Measurements from ENCODE around the gene UMAD1. TPM values are rescaled to one million over a fixed set of nuclear protein-coding genes. Genes with fewer than 3 reads are reported as not detected.
A peak's percentile ranks its signal among the peaks of the same experiment; 100 is the strongest.

Gene UMAD1
- total and polyA plus RNA-seq, 2 of the 13 experiments (the other 11 are each of a cell fraction or from before 2014, with no cell fraction given) = 16.8 to 17.6 TPM

GRCh38 chr7:7916064-7916463 is 275.5 kb downstream of the UMAD1 start:
- Histone ChIP-seq H2AFZ (ENCODE audit: low read length) (no peak overlapping the region), H3K4me3 (replicated peaks in 1 of 3; ENCODE audit: insufficient read depth in 1 of 3, low read depth in 2 of 3, low read length in 3 of 3) (no peak overlapping the region), H3K9ac (ENCODE audit: insufficient read depth, low read depth, low read length) (no peak overlapping the region), H3K4me1 (ENCODE audit: insufficient read depth, low read length) (peaks cover 21% of the 10 kb centered on the region), H3K36me3 (replicated peaks in 1 of 2; ENCODE audit: control insufficient read depth in 1 of 2, insufficient read depth in 2 of 2, low read length in 2 of 2) (no peaks in the 10 kb centered on the region), H3K79me2 (ENCODE audit: insufficient read depth, low read length) (no peaks in the 10 kb centered on the region), H4K20me1 (ENCODE audit: insufficient read depth, low read length) (no peaks in the 10 kb centered on the region), H3K4me2 (ENCODE audit: low read depth, low read length) (no peak overlapping the region), H3K9me3 (ENCODE audit: low read length) (no peaks in the 10 kb centered on the region), H3K27me3 (ENCODE audit: control insufficient read depth in 1 of 2, insufficient read depth in 2 of 2, low read length in 2 of 2) (no peaks in the 10 kb centered on the region), H3K27ac (ENCODE audit: extremely low read length, insufficient read depth, low read length) (no peak overlapping the region)
- 81% methylated on average over 1 of the region's 1 CpG for WGBS (ENCODE audit: low lambda C conversion rate)
- no peak for ATAC-seq
- DNase-seq (ENCODE audit: low spot score) = no peak
- BruUV-seq (replicated peaks) = no TSS peak
- in situ Hi-C loops (cut with HindIII; ENCODE audit: extremely low pct_ligation_motif_present, low pct_unique_long_range_greater_than_20kb) = no loop called here
- ChIA-PET CTCF (ENCODE audit: low intra/inter-chr PET ratio, low total read pairs) (no interaction called here), POLR2A (no interaction called here)
- no peak for TF ChIP-seq STAG1 (CRISPR knock-in tag; IDR thresholded peaks at IDR 0.05)
- TF ChIP-seq ZNF737 (CRISPR knock-in tag; IDR thresholded peaks at IDR 0.05; ENCODE audit: borderline replicate concordance) = no peak
- TF ChIP-seq ZNF180 (CRISPR knock-in tag; IDR thresholded peaks at IDR 0.05; ENCODE audit: borderline replicate concordance, low read depth) = no peak
- no peak for TF ChIP-seq PHB2 (IDR thresholded peaks at IDR 0.05; ENCODE audit: partially characterized antibody)
- no peak for TF ChIP-seq KDM3A (CRISPR knock-in tag; IDR thresholded peaks at IDR 0.05; ENCODE audit: low read depth)
- no peak for TF ChIP-seq ZFYVE20 (CRISPR knock-in tag; IDR thresholded peaks at IDR 0.05; ENCODE audit: borderline replicate concordance, low read depth)
- FAIRE-seq = no peak
- intact Hi-C loops (cut with micrococcal nuclease; ENCODE audit: unreplicated experiment) = loop anchor here (10.0 kb wide), 1 partner anchor 241 kb away; no protein-coding TSS in a partner anchor

- ChIA-PET CTCF (ENCODE audit: low intra/inter-chr PET ratio, low total read pairs) (no interaction called here), POLR2A (no interaction called here)
- BruUV-seq (replicated peaks) = no TSS peak
- H3K36me3 ChIP-seq (replicated peaks in 1 of 2; ENCODE audit: control insufficient read depth in 1 of 2, insufficient read depth in 2 of 2, low read length in 2 of 2) = no peaks in the 10 kb centered on the region
- FAIRE-seq (no peak), ATAC-seq (no peak), DNase-seq (ENCODE audit: low spot score) (no peak)
- no peaks in the 10 kb centered on the region for H3K27me3 ChIP-seq (ENCODE audit: control insufficient read depth in 1 of 2, insufficient read depth in 2 of 2, low read length in 2 of 2)
- no peaks in the 10 kb centered on the region for H3K79me2 ChIP-seq (ENCODE audit: insufficient read depth, low read length)
- no peak overlapping the region for H3K4me2 ChIP-seq (ENCODE audit: low read depth, low read length)
- H4K20me1 ChIP-seq (ENCODE audit: insufficient read depth, low read length) = no peaks in the 10 kb centered on the region
- WGBS (ENCODE audit: low lambda C conversion rate) = 69% methylated on average over 1 of the region's 1 CpG
- peaks cover 18% of the 10 kb centered on the region for H3K4me1 ChIP-seq (ENCODE audit: insufficient read depth, low read length)
- H3K27ac ChIP-seq (ENCODE audit: extremely low read length, insufficient read depth, low read length) = no peak overlapping the region
- intact Hi-C loops (cut with micrococcal nuclease; ENCODE audit: unreplicated experiment) = loop anchor here (10.0 kb wide), 1 partner anchor 243 kb away; no protein-coding TSS in a partner anchor
- no peak overlapping the region for H2AFZ ChIP-seq (ENCODE audit: low read length)
- in situ Hi-C loops (cut with HindIII; ENCODE audit: extremely low pct_ligation_motif_present, low pct_unique_long_range_greater_than_20kb) = no loop called here
- H3K9ac ChIP-seq (ENCODE audit: insufficient read depth, low read depth, low read length) = no peak overlapping the region
- no peak overlapping the region for H3K4me3 ChIP-seq (replicated peaks in 1 of 3; ENCODE audit: insufficient read depth in 1 of 3, low read depth in 2 of 3, low read length in 3 of 3)
- no peaks in the 10 kb centered on the region for H3K9me3 ChIP-seq (ENCODE audit: low read length)
- TF ChIP-seq TCF12 (IDR thresholded peaks at IDR 0.05) (no peak), TCF12 (CRISPR knock-in tag; IDR thresholded peaks at IDR 0.05) (no peak), ZNF24 (IDR thresholded peaks at IDR 0.05) (no peak), PCBP2 (optimal IDR thresholded peaks at IDR 0.05; ENCODE audit: low read depth, low read length, poor library complexity, severe bottlenecking) (no peak), ZBTB14 (CRISPR knock-in tag; IDR thresholded peaks at IDR 0.05) (no peak), RAD21 (CRISPR knock-in tag; IDR thresholded peaks at IDR 0.05) (no peak), SP1 (IDR thresholded peaks at IDR 0.05) (no peak), SP1 (CRISPR knock-in tag; IDR thresholded peaks at IDR 0.05) (no peak), ZNF441 (CRISPR knock-in tag; IDR thresholded peaks at IDR 0.05; ENCODE audit: borderline replicate concordance) (no peak), MAFK (conservative IDR thresholded peaks at IDR 0.05 in 1 of 2, IDR thresholded peaks at IDR 0.05 in 1 of 2; ENCODE audit: low read length in 2 of 2) (peak in 1 of 2 experiments; percentile 75; a peak in 3 of 4 replicates), ZNF788 (CRISPR knock-in tag; IDR thresholded peaks at IDR 0.05; ENCODE audit: borderline replicate concordance) (no peak), MAFF (IDR thresholded peaks at IDR 0.05; ENCODE audit: low read depth, low read length) (peak; percentile 57; the same call in 1 of the 2 replicates), ZNF432 (CRISPR knock-in tag; IDR thresholded peaks at IDR 0.05; ENCODE audit: borderline replicate concordance) (no peak)
These were observed 277.0 kb downstream of the UMAD1 start for GRCh38 chr7:7917593-7917992.
